ENCODE measurements around the gene IRF4.

DNA sequence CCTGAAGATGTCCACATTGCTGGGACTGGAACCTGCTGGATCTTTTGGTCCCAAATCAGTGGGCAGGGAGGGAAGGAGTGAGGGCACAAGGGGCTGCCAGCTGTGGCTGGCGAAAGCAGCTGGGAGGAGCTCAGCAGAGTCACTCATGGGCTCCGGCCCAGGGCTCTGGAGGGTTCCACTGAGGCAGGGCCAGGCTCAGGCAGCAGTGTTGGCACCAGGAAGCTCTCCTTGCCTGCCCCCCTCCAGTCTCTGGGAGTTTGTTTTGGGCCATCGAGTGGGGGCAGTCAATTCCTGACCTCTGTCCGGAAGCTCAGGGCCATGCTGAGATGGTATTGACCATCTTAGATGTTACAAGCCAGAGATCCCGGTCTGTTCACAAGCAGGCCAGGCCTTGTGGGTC, 39.1 kb upstream of the IRF4 start:
- TF ChIP-seq EZH2phosphoT487 (IDR thresholded peaks at IDR 0.05; ENCODE audit: low read length) (no peak), EZH2 (optimal IDR thresholded peaks at IDR 0.05; ENCODE audit: low read depth, low read length) (no peak)
- TF ChIP-seq, protein P1, sequence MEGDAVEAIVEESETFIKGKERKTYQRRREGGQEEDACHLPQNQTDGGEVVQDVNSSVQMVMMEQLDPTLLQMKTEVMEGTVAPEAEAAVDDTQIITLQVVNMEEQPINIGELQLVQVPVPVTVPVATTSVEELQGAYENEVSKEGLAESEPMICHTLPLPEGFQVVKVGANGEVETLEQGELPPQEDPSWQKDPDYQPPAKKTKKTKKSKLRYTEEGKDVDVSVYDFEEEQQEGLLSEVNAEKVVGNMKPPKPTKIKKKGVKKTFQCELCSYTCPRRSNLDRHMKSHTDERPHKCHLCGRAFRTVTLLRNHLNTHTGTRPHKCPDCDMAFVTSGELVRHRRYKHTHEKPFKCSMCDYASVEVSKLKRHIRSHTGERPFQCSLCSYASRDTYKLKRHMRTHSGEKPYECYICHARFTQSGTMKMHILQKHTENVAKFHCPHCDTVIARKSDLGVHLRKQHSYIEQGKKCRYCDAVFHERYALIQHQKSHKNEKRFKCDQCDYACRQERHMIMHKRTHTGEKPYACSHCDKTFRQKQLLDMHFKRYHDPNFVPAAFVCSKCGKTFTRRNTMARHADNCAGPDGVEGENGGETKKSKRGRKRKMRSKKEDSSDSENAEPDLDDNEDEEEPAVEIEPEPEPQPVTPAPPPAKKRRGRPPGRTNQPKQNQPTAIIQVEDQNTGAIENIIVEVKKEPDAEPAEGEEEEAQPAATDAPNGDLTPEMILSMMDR (IDR thresholded peaks at IDR 0.05; ENCODE audit: low read length) = no peak

Measured in MM.1S (cell line).